Esophagus muscularis mucosa (tissue), 3 donors: ENCODE data around the gene AGPAT4.

Experiments used
- POLR2A ChIP-seq: fragments of 450-650 bp; IDR thresholded peaks from one replicate; pipeline ENCODE4 v1.6.1; 2017; ENCODE audit warnings: antibody characterized with exemption, moderate library complexity, mild to moderate bottlenecking, low read depth
- TF ChIP-seq, protein P1 (sequence below), 3 experiments: fragments of 200-600 bp in 2 of 3; fragments of 450-650 bp in 1 of 3; sonication (generic) in 2 of 3; IDR thresholded peaks; one replicate each; pipeline ENCODE4 v1.5.1; 2017 to 2019; ENCODE audit warnings: antibody characterized with exemption in 3 of 3, mild to moderate bottlenecking in 2 of 3, moderate library complexity in 1 of 3

DNA sequence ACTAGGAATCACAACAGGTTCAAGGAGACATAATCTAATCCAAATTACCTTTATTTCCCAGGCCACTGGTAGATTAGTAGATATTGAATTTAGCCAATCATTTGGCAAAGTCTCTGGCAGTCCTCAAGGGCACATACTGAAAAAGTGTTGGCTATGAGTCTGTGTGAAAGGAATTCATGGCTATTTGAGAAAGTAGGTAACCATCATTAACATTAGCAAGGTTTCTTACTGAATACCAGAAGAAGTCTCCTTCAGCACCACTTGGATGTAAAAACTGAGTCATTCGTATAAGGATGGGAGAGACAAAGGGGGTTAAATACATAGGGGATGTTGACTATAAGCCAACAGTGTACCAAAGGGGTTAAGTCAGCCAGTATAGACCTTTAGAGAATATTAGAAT, 36.7 kb downstream of the AGPAT4 start:
- TF ChIP-seq POLR2A, result no peak
- TF ChIP-seq, protein P1, sequence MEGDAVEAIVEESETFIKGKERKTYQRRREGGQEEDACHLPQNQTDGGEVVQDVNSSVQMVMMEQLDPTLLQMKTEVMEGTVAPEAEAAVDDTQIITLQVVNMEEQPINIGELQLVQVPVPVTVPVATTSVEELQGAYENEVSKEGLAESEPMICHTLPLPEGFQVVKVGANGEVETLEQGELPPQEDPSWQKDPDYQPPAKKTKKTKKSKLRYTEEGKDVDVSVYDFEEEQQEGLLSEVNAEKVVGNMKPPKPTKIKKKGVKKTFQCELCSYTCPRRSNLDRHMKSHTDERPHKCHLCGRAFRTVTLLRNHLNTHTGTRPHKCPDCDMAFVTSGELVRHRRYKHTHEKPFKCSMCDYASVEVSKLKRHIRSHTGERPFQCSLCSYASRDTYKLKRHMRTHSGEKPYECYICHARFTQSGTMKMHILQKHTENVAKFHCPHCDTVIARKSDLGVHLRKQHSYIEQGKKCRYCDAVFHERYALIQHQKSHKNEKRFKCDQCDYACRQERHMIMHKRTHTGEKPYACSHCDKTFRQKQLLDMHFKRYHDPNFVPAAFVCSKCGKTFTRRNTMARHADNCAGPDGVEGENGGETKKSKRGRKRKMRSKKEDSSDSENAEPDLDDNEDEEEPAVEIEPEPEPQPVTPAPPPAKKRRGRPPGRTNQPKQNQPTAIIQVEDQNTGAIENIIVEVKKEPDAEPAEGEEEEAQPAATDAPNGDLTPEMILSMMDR (IDR thresholded peaks at IDR 0.05), result no peak
